K562 (cell line): Measurements from ENCODE around the gene BAIAP2. TPM values are rescaled to one million over a fixed set of nuclear protein-coding genes. Genes with fewer than 3 reads are reported as not detected.
A peak's percentile ranks its signal among the peaks of the same experiment; 100 is the strongest.

ENCODE experiments used
- AFF1 ChIP-seq, 2 experiments: fragments of 450-650 bp; IDR thresholded peaks; 2 replicates each; pipeline ENCODE4 v1.6.1; 2018; ENCODE audit warnings: mild to moderate bottlenecking in 2 of 2, low read depth in 1 of 2; ENCODE audit not compliant: partially characterized antibody in 2 of 2
- BACH1 ChIP-seq: fragments of 200-800 bp; sonication (Bioruptor generic); IDR thresholded peaks from 2 replicates; pipeline ENCODE4 v1.6.1; 2016; ENCODE audit warnings: missing genetic modification characterization, missing compliant biosample characterization
- BCOR ChIP-seq: fragments of 450-650 bp; IDR thresholded peaks from 2 replicates; pipeline ENCODE4 v1.6.1; 2016
- CEBPG ChIP-seq, 3 experiments: fragments of 200-800 bp in 1 of 3; sonication (Bioruptor generic) in 1 of 3; sonication (generic) in 1 of 3; formaldehyde crosslinking in 1 of 3; IDR thresholded peaks in 2 of 3; conservative IDR thresholded peaks in 1 of 3; 2 replicates each; pipeline versions ENCODE4 v1.6.1 to v1.8.0; 2016 to 2022; ENCODE audit warnings: missing compliant biosample characterization in 2 of 3, missing genetic modification characterization in 2 of 3, mild to moderate bottlenecking in 1 of 3, missing genetic modification reagents in 1 of 3
- ELK3 ChIP-seq: fragments of 450-650 bp; formaldehyde crosslinking; IDR thresholded peaks from 2 replicates; pipeline ENCODE4 v1.4.0; 2020; ENCODE audit warnings: mild to moderate bottlenecking
- FOXP1 ChIP-seq: sonication (generic); formaldehyde crosslinking; IDR thresholded peaks from 2 replicates; pipeline ENCODE4 v1.8.0; 2022; ENCODE audit warnings: mild to moderate bottlenecking, missing genetic modification reagents
- GTF2E2 ChIP-seq: fragments of 200-800 bp; sonication (Bioruptor generic); IDR thresholded peaks from 2 replicates; pipeline ENCODE4 v1.6.1; 2016; ENCODE audit warnings: missing genetic modification characterization, missing compliant biosample characterization
- HMBOX1 ChIP-seq: sonication (generic); IDR thresholded peaks from 2 replicates; pipeline ENCODE4 v1.6.1; 2016
- MCM2 ChIP-seq: fragments of 450-650 bp; IDR thresholded peaks from 2 replicates; pipeline ENCODE4 v1.6.1; 2017; ENCODE audit warnings: low read depth, mild to moderate bottlenecking
- NR0B1 ChIP-seq: fragments of 450-650 bp; IDR thresholded peaks from one replicate; pipeline ENCODE4 v1.6.1; 2018; ENCODE audit warnings: mild to moderate bottlenecking, moderate library complexity; ENCODE audit not compliant: partially characterized antibody
- PTTG1 ChIP-seq: fragments of 450-650 bp; IDR thresholded peaks from 2 replicates; pipeline ENCODE4 v1.6.1; 2016; ENCODE audit warnings: low read depth, mild to moderate bottlenecking, missing genetic modification characterization, missing compliant biosample characterization
- SAFB ChIP-seq: fragments of 200-400 bp; formaldehyde crosslinking; IDR thresholded peaks from 2 replicates; pipeline ENCODE4 v1.6.1; 2017; ENCODE audit warnings: low read depth, low read length, borderline replicate concordance
- STAT6 ChIP-seq: sonication (generic); formaldehyde crosslinking; IDR thresholded peaks from 2 replicates; pipeline ENCODE4 v1.8.1; 2023; ENCODE audit warnings: mild to moderate bottlenecking, missing genetic modification reagents
- TOE1 ChIP-seq, 2 experiments: fragments of 450-650 bp in 1 of 2; sonication (generic) in 1 of 2; formaldehyde crosslinking in 1 of 2; IDR thresholded peaks; 2 replicates each; pipeline versions ENCODE4 v1.7.1 to v1.8.0; 2016 to 2022; ENCODE audit warnings: borderline replicate concordance in 2 of 2, mild to moderate bottlenecking in 2 of 2, antibody characterized with exemption in 1 of 2, inconsistent platforms in 1 of 2, low read depth in 1 of 2, missing genetic modification reagents in 1 of 2, moderate library complexity in 1 of 2
- ZNF280A ChIP-seq: fragments of 450-650 bp; IDR thresholded peaks from 2 replicates; pipeline ENCODE4 v1.6.1; 2018; ENCODE audit warnings: mild to moderate bottlenecking, low read depth; ENCODE audit not compliant: partially characterized antibody
- polyA plus RNA-seq, 8 experiments: library from polyadenylated mRNA; depleted of rRNA in 4 of 8; stranded (reverse) in 5 of 8; unstranded in 3 of 8; fragments of >200 nt; fragmentation: Nextera tagmentation in 2 of 8; fragmentation: Illumina TruSeq in 1 of 8; extraction: Ambion mirVana in 2 of 8; extraction: Trizol in 1 of 8; gene quantifications; 2 replicates each; pipeline versions ENCODE4 v1.2.1 to v1.2.3, GENCODE V29; 2011 to 2014; ENCODE audit warnings: inconsistent platforms in 1 of 8, missing spikeins in 1 of 8
- total RNA-seq, 7 experiments: library from RNA; depleted of rRNA in 6 of 7; stranded (reverse); fragments of >200 nt in 6 of 7; fragmentation: Illumina TruSeq in 2 of 7; extraction: Trizol in 2 of 7; gene quantifications; 2 replicates each; pipeline versions ENCODE4 v1.2.1 to v1.2.3, GENCODE V29; 2011 to 2021; ENCODE audit warnings: low replicate concordance in 1 of 7

BAIAP2 gene
- total and polyA plus RNA-seq, 9 of the 15 experiments (the other 6 are each of a cell fraction or from before 2014, with no cell fraction given): 2.3 to 51.6 (median 18.4) TPM

- TF ChIP-seq BCOR: no peak
- no peak for TF ChIP-seq STAT6 (CRISPR knock-in tag)
- TF ChIP-seq AFF1 (IDR thresholded peaks at IDR 0.05; ENCODE audit: low read depth in 1 of 2, partially characterized antibody in 2 of 2): no peak
- no peak for TF ChIP-seq ELK3 (CRISPR knock-in tag)
- TF ChIP-seq BACH1 (tag): no peak
- TF ChIP-seq ZNF280A: peak; percentile 73
- no peak for TF ChIP-seq FOXP1 (CRISPR knock-in tag)
- TF ChIP-seq NR0B1: no peak
- TF ChIP-seq HMBOX1: no peak
- no peak for TF ChIP-seq GTF2E2 (tag)
- TF ChIP-seq MCM2: no peak
- no peak for TF ChIP-seq PTTG1 (tag)
- TF ChIP-seq SAFB: no peak
- no peak for TF ChIP-seq CEBPG (CRISPR knock-in tag; IDR thresholded peaks at IDR 0.05)
- no peak for TF ChIP-seq CEBPG (tag; conservative IDR thresholded peaks at IDR 0.05 in 1 of 2, IDR thresholded peaks at IDR 0.05 in 1 of 2)
- no peak for TF ChIP-seq TOE1 (IDR thresholded peaks at IDR 0.05; ENCODE audit: borderline replicate concordance)
- no peak for TF ChIP-seq TOE1 (CRISPR knock-in tag; IDR thresholded peaks at IDR 0.05; ENCODE audit: borderline replicate concordance, low read depth)
Observed at GRCh38 chr17:81016575-81016974, 18.4 kb upstream of the BAIAP2 start (continued).
